ENCODE data around the gene TVP23A. TPM values are rescaled to one million over a fixed set of nuclear protein-coding genes. Genes with fewer than 3 reads are reported as not detected.

TVP23A gene
- polyA plus RNA-seq, 1 donor from 2014 or later: 9.1 TPM

DNA sequence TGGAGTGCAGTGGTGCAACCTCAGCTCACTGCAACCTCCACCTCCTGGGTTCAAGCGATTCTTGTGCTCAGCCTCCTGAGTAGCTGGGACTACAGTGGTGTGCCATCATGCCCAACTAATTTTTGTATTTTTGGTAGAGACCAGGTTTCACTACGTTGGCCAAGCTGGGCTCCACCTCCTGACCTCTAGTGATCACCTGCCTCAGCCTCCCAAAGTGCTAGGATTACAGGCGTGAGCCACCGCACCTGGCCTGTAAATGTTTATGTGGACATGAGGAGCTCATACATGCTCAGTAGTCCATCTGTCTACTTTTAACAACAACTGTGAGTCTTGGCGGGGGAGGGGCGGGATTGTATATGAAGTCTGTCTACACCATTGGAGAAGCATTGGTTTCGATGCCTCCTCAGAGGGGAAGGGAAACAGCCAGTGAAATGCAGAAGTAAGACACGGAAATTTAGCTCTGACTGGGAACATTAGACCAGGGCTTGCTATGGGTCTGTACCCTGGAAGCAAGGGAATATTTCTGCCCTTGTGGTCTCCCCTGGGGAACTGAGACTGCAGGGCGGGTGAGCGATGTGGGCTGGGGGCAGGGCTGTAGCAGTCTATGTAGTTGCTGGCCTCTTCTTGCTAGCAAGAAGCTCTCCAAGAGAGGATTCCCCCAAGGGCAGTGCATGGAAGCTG lies 65.6 kb downstream of the TVP23A start:
- no peaks in the 10 kb centered on the region for H4K20me1 ChIP-seq (ENCODE audit: insufficient read depth)
- H3K36me3 ChIP-seq (ENCODE audit: insufficient read depth, low read length): no peaks in the 10 kb centered on the region
- H3K9ac ChIP-seq (ENCODE audit: low read length): no peak overlapping the region
- H3K27ac ChIP-seq (ENCODE audit: low read length): no peak overlapping the region
- TF ChIP-seq EZH2 (IDR thresholded peaks at IDR 0.05; ENCODE audit: borderline replicate concordance, insufficient read depth, low read length, poor library complexity, severe bottlenecking) (no peak), POLR2AphosphoS5 (IDR thresholded peaks at IDR 0.05) (no peak), EP300 (conservative IDR thresholded peaks at IDR 0.05; ENCODE audit: poor library complexity, severe bottlenecking) (no peak), TAF1 (IDR thresholded peaks at IDR 0.05; ENCODE audit: low read depth) (no peak), CTCF (IDR thresholded peaks at IDR 0.05; ENCODE audit: poor library complexity, severe bottlenecking) (no peak), RAD21 (conservative IDR thresholded peaks at IDR 0.05) (no peak), MXI1 (conservative IDR thresholded peaks at IDR 0.05; ENCODE audit: poor library complexity, severe bottlenecking) (no peak), SMC3 (conservative IDR thresholded peaks at IDR 0.05; ENCODE audit: poor library complexity) (no peak)
- TF ChIP-seq, protein P1, sequence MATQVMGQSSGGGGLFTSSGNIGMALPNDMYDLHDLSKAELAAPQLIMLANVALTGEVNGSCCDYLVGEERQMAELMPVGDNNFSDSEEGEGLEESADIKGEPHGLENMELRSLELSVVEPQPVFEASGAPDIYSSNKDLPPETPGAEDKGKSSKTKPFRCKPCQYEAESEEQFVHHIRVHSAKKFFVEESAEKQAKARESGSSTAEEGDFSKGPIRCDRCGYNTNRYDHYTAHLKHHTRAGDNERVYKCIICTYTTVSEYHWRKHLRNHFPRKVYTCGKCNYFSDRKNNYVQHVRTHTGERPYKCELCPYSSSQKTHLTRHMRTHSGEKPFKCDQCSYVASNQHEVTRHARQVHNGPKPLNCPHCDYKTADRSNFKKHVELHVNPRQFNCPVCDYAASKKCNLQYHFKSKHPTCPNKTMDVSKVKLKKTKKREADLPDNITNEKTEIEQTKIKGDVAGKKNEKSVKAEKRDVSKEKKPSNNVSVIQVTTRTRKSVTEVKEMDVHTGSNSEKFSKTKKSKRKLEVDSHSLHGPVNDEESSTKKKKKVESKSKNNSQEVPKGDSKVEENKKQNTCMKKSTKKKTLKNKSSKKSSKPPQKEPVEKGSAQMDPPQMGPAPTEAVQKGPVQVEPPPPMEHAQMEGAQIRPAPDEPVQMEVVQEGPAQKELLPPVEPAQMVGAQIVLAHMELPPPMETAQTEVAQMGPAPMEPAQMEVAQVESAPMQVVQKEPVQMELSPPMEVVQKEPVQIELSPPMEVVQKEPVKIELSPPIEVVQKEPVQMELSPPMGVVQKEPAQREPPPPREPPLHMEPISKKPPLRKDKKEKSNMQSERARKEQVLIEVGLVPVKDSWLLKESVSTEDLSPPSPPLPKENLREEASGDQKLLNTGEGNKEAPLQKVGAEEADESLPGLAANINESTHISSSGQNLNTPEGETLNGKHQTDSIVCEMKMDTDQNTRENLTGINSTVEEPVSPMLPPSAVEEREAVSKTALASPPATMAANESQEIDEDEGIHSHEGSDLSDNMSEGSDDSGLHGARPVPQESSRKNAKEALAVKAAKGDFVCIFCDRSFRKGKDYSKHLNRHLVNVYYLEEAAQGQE (IDR thresholded peaks at IDR 0.05; ENCODE audit: borderline replicate concordance): no peak
- H3K9me3 ChIP-seq (ENCODE audit: low read length): no peaks in the 10 kb centered on the region
- H3K4me2 ChIP-seq (ENCODE audit: low read length): no peak overlapping the region
- no peaks in the 10 kb centered on the region for H3K27me3 ChIP-seq (ENCODE audit: insufficient read depth, low read depth, low read length)
- no peaks in the 10 kb centered on the region for H3K79me2 ChIP-seq (replicated peaks; ENCODE audit: insufficient read depth, low read length)
- no peaks in the 10 kb centered on the region for H3K9me2 ChIP-seq (ENCODE audit: insufficient read depth, low read length)
- no peaks in the 10 kb centered on the region for H3F3A ChIP-seq (ENCODE audit: insufficient read depth, low read length, poor library complexity, severe bottlenecking)
- no peak overlapping the region for H2AFZ ChIP-seq (ENCODE audit: low read depth, low read length)
- H3K4me3 ChIP-seq (ENCODE audit: low read length): no peak overlapping the region

GRCh38 chr16:10751291-10751697 lies 67.3 kb downstream of the TVP23A start:
- H3K27ac ChIP-seq (ENCODE audit: low read length): no peak overlapping the region
- H3K4me3 ChIP-seq (ENCODE audit: low read length): no peak overlapping the region
- no peaks in the 10 kb centered on the region for H4K20me1 ChIP-seq (ENCODE audit: insufficient read depth)
- H3F3A ChIP-seq (ENCODE audit: insufficient read depth, low read length, poor library complexity, severe bottlenecking): no peaks in the 10 kb centered on the region
- no peak overlapping the region for H3K4me2 ChIP-seq (ENCODE audit: low read length)
- no peaks in the 10 kb centered on the region for H3K79me2 ChIP-seq (replicated peaks; ENCODE audit: insufficient read depth, low read length)
- no peaks in the 10 kb centered on the region for H3K9me3 ChIP-seq (ENCODE audit: low read length)
- H3K9ac ChIP-seq (ENCODE audit: low read length): no peak overlapping the region
- no peaks in the 10 kb centered on the region for H3K36me3 ChIP-seq (ENCODE audit: insufficient read depth, low read length)
- no peaks in the 10 kb centered on the region for H3K27me3 ChIP-seq (ENCODE audit: insufficient read depth, low read depth, low read length)
- no peaks in the 10 kb centered on the region for H3K9me2 ChIP-seq (ENCODE audit: insufficient read depth, low read length)
- TF ChIP-seq EP300 (conservative IDR thresholded peaks at IDR 0.05; ENCODE audit: poor library complexity, severe bottlenecking) (no peak), POLR2AphosphoS5 (IDR thresholded peaks at IDR 0.05) (no peak), EZH2 (IDR thresholded peaks at IDR 0.05; ENCODE audit: borderline replicate concordance, insufficient read depth, low read length, poor library complexity, severe bottlenecking) (no peak), RAD21 (conservative IDR thresholded peaks at IDR 0.05) (no peak), MXI1 (conservative IDR thresholded peaks at IDR 0.05; ENCODE audit: poor library complexity, severe bottlenecking) (no peak), CTCF (IDR thresholded peaks at IDR 0.05; ENCODE audit: poor library complexity, severe bottlenecking) (no peak), TAF1 (IDR thresholded peaks at IDR 0.05; ENCODE audit: low read depth) (no peak), SMC3 (conservative IDR thresholded peaks at IDR 0.05; ENCODE audit: poor library complexity) (no peak)
- TF ChIP-seq, protein P1 (IDR thresholded peaks at IDR 0.05; ENCODE audit: borderline replicate concordance): no peak
- H2AFZ ChIP-seq (ENCODE audit: low read depth, low read length): no peak overlapping the region
